ENCODE data around the gene GATAD2A. TPM values are rescaled to one million over a fixed set of nuclear protein-coding genes. Genes with fewer than 3 reads are reported as not detected.
A peak's percentile ranks its signal among the peaks of the same experiment; 100 is the strongest.

Gene GATAD2A
- total and polyA plus RNA-seq, 2 of the 13 experiments (the other 11 are each of a cell fraction or from before 2014, with no cell fraction given), result 16.8 to 28.6 TPM

- H3K9ac ChIP-seq (ENCODE audit: insufficient read depth, low read depth, low read length), result no peak overlapping the region
- DNase-seq (ENCODE audit: low spot score), result no peak
- peaks cover 90% of the 10 kb centered on the region for H3K79me2 ChIP-seq (ENCODE audit: insufficient read depth, low read length)
- no peaks in the 10 kb centered on the region for H3K27me3 ChIP-seq (ENCODE audit: control insufficient read depth in 1 of 2, insufficient read depth in 2 of 2, low read length in 2 of 2)
- ChIA-PET CTCF (ENCODE audit: low intra/inter-chr PET ratio, low total read pairs) (no interaction called here), POLR2A (interaction anchor here (1.1 to 1.2 kb wide), 2 partner anchors 28 to 48 kb away, joined by 3 read pairs; partner anchors contain the start of gene GATAD2A)
- peaks cover 2 to 5% of the 10 kb centered on the region in 2 experiments; a peak in 3 of 5 replicates for H3K36me3 ChIP-seq (replicated peaks in 1 of 2; ENCODE audit: control insufficient read depth in 1 of 2, insufficient read depth in 2 of 2, low read length in 2 of 2)
- 59% methylated on average over 3 of the region's 3 CpGs for WGBS (ENCODE audit: low lambda C conversion rate)
- no peak for FAIRE-seq
- H4K20me1 ChIP-seq (ENCODE audit: insufficient read depth, low read length), result peaks cover 34% of the 10 kb centered on the region
- H3K4me1 ChIP-seq (ENCODE audit: insufficient read depth, low read length), result peaks cover 47% of the 10 kb centered on the region
- peak overlapping the region; percentile 15; the same call in 1 of the 2 replicates for H3K4me2 ChIP-seq (ENCODE audit: low read depth, low read length)
- intact Hi-C loops (cut with micrococcal nuclease; ENCODE audit: unreplicated experiment), result no loop called here
- no TSS peak for BruUV-seq (replicated peaks)
- H3K9me3 ChIP-seq (ENCODE audit: low read length), result no peaks in the 10 kb centered on the region
- ATAC-seq, result peak; percentile 59
- H2AFZ ChIP-seq (ENCODE audit: low read length), result no peak overlapping the region
- in situ Hi-C loops (cut with HindIII; ENCODE audit: extremely low pct_ligation_motif_present, low pct_unique_long_range_greater_than_20kb), result no loop called here
- H3K27ac ChIP-seq (ENCODE audit: extremely low read length, insufficient read depth, low read length), result peak overlapping the region; percentile 37
- no peak overlapping the region; a peak in 1 of 6 replicates for H3K4me3 ChIP-seq (replicated peaks in 1 of 3; ENCODE audit: insufficient read depth in 1 of 3, low read depth in 2 of 3, low read length in 3 of 3)
- TF ChIP-seq, protein P1, sequence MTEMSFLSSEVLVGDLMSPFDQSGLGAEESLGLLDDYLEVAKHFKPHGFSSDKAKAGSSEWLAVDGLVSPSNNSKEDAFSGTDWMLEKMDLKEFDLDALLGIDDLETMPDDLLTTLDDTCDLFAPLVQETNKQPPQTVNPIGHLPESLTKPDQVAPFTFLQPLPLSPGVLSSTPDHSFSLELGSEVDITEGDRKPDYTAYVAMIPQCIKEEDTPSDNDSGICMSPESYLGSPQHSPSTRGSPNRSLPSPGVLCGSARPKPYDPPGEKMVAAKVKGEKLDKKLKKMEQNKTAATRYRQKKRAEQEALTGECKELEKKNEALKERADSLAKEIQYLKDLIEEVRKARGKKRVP (CRISPR knock-in tag; IDR thresholded peaks at IDR 0.05), result no peak
- TF ChIP-seq ZBTB25 (CRISPR knock-in tag; IDR thresholded peaks at IDR 0.05) (no peak), SP2 (CRISPR knock-in tag; IDR thresholded peaks at IDR 0.05) (no peak), MZF1 (CRISPR knock-in tag; IDR thresholded peaks at IDR 0.05; ENCODE audit: borderline replicate concordance) (no peak), MIXL1 (CRISPR knock-in tag; IDR thresholded peaks at IDR 0.05) (0 out of 2 replicates have a peak, but pooled peaks have one; percentile 34), RXRA (CRISPR knock-in tag; IDR thresholded peaks at IDR 0.05) (no peak), PBX2 (CRISPR knock-in tag; IDR thresholded peaks at IDR 0.05) (no peak), ZNF264 (CRISPR knock-in tag; IDR thresholded peaks at IDR 0.05) (0 out of 2 replicates have a peak, but pooled peaks have one; percentile 32), SMAD3 (CRISPR knock-in tag; IDR thresholded peaks at IDR 0.05) (no peak), HNF4A (CRISPR knock-in tag; IDR thresholded peaks at IDR 0.05) (peak; percentile 70), EED (CRISPR knock-in tag; IDR thresholded peaks at IDR 0.05) (no peak), PAWR (CRISPR knock-in tag; IDR thresholded peaks at IDR 0.05; ENCODE audit: borderline replicate concordance) (no peak), ZNF691 (CRISPR knock-in tag; IDR thresholded peaks at IDR 0.05; ENCODE audit: borderline replicate concordance, low read depth) (no peak), THAP11 (CRISPR knock-in tag; IDR thresholded peaks at IDR 0.05) (no peak), ZNF563 (CRISPR knock-in tag; IDR thresholded peaks at IDR 0.05) (no peak), SALL1 (CRISPR knock-in tag; IDR thresholded peaks at IDR 0.05) (peak; percentile 49), CC2D1A (CRISPR knock-in tag; IDR thresholded peaks at IDR 0.05) (no peak), ZBTB44 (CRISPR knock-in tag; IDR thresholded peaks at IDR 0.05) (no peak), SAP130 (CRISPR knock-in tag; IDR thresholded peaks at IDR 0.05; ENCODE audit: low read depth) (0 out of 2 replicates have a peak, but pooled peaks have one; percentile 19)
- TF ChIP-seq, protein P2, sequence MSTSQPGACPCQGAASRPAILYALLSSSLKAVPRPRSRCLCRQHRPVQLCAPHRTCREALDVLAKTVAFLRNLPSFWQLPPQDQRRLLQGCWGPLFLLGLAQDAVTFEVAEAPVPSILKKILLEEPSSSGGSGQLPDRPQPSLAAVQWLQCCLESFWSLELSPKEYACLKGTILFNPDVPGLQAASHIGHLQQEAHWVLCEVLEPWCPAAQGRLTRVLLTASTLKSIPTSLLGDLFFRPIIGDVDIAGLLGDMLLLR (CRISPR knock-in tag; IDR thresholded peaks at IDR 0.05), result no peak
These were observed 28.3 kb downstream of the GATAD2A start for GRCh38 chr19:19433666-19434213.
